ENCODE measurements around the gene PTPN2.

GRCh38 chr18:12911025-12911928 lies 27.2 kb upstream of the PTPN2 start:
- no peak for TF ChIP-seq CTCF (IDR thresholded peaks at IDR 0.05; ENCODE audit: insufficient read depth, low read depth, low read length)
- no peak for TF ChIP-seq EZH2 (IDR thresholded peaks at IDR 0.05; ENCODE audit: insufficient read depth, low read length)

Data from astrocyte (in vitro differentiated cells and primary cell).